ENCODE data around the gene CSNK2B.

The CSNK2B gene

DNA sequence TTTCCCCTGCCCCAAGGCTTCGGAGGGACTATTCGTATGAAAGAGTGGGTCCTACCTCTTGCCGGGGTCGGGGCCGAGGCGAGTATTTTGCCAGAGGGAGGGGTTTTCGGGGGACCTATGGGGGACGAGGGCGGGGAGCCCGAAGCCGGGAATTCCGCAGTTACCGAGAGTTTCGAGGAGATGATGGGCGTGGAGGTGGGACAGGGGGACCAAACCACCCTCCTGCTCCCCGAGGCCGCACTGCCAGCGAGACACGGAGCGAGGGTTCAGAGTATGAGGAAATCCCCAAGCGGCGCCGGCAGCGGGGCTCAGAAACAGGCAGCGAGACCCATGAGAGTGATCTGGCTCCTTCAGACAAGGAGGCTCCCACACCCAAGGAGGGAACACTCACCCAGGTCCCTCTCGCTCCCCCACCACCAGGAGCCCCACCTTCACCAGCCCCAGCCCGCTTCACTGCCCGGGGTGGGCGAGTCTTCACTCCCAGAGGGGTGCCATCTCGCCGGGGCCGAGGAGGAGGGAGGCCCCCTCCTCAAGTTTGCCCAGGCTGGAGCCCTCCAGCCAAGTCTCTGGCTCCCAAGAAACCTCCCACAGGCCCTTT is 34.1 kb upstream of the CSNK2B start:
- TF ChIP-seq CTCF (IDR thresholded peaks at IDR 0.05), result no peak
- H3K4me3 ChIP-seq, result no peak overlapping the region
- H3K27ac ChIP-seq, result no peak overlapping the region
- no peak for DNase-seq (ENCODE audit: low spot score)

DNA sequence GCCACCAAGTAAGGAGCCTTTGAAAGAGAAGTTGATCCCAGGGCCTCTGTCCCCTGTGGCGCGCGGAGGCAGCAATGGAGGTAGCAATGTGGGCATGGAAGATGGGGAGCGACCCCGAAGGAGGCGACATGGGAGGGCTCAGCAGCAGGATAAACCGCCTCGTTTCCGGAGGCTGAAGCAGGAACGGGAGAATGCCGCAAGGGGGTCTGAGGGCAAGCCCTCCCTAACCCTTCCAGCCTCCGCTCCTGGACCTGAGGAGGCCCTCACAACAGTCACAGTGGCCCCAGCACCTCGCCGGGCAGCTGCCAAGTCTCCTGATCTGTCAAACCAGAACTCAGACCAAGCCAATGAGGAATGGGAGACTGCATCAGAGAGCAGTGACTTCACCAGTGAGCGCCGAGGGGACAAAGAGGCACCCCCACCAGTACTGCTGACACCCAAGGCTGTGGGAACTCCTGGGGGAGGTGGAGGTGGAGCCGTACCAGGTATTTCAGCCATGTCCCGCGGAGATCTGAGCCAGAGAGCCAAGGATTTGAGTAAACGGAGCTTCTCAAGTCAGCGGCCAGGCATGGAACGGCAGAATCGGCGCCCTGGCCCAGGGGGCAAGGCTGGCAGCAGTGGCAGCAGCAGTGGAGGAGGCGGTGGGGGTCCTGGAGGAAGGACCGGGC is 33.5 kb upstream of the CSNK2B start:
- no peak overlapping the region for H3K27ac ChIP-seq
- DNase-seq (ENCODE audit: low spot score), result no peak
- no peak overlapping the region for H3K4me3 ChIP-seq
- no peak for TF ChIP-seq CTCF (IDR thresholded peaks at IDR 0.05)

GRCh38 chr6:31633447-31633846 is 32.4 kb upstream of the CSNK2B start:
- Histone ChIP-seq H3K4me3 (no peak overlapping the region), H3K27ac (no peak overlapping the region)
- TF ChIP-seq CTCF (IDR thresholded peaks at IDR 0.05), result no peak
- DNase-seq (ENCODE audit: low spot score), result no peak

DNA sequence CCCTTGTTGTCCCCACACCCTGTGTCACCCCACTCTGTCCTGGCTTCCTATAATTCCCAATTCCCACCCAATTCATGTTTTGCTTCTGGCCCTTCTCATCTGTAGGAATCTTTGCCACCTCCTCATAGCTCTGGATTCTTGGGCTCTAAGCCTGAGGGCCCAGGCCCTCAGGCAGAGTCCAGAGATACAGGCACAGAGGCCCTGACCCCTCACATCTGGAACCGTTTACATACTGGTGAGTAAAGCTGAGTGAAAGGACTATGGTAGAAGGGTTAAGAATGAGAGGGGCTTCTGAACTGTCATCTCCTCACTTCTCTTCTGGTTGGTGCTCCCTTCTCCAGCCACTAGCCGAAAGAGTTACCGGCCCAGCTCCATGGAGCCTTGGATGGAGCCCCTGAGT is 31.7 kb upstream of the CSNK2B start:
- TF ChIP-seq CTCF (IDR thresholded peaks at IDR 0.05), result no peak
- DNase-seq (ENCODE audit: low spot score), result no peak
- H3K27ac ChIP-seq, result no peak overlapping the region
- H3K4me3 ChIP-seq, result no peak overlapping the region

GRCh38 chr6:31634969-31635575 is 30.8 kb upstream of the CSNK2B start:
- no peak for DNase-seq (ENCODE audit: low spot score)
- Histone ChIP-seq H3K4me3 (no peak overlapping the region), H3K27ac (no peak overlapping the region)
- no peak for TF ChIP-seq CTCF (IDR thresholded peaks at IDR 0.05)

DNA sequence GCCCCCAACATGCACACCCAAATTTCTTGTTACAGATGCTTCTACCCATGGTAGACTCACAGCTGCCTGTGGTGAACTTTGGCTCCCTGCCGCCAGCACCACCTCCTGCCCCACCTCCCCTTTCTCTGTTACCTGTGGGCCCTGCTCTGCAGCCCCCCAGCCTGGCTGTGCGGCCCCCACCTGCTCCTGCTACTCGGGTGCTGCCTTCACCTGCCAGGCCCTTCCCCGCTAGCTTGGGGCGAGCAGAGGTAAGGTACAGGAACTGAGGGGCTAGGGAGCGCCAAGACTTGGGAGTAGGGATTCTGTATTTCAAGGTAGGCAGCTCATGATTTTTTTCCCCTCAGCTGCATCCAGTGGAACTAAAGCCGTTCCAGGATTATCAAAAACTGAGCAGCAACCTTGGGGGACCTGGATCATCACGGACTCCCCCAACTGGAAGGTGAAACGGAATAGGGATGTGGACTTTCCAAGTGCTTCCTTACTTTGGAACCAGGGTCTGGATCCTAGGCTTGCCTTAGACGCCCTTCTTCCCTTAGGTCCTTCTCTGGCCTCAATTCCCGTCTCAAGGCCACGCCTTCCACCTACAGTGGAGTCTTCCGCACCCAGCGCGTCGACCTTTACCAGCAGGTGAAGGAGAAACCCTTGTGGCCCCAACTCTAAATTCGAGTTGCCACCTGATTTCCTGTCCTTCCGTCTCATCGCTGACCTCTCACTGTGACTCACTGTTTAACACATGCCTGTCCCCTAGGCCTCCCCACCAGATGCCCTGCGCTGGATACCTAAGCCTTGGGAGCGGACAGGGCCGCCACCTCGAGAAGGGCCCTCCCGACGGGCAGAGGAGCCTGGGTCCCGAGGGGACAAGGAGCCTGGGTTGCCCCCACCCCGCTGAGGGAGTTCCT is 28.9 kb upstream of the CSNK2B start:
- no peak for DNase-seq (ENCODE audit: low spot score)
- Histone ChIP-seq H3K4me3 (no peak overlapping the region), H3K27ac (no peak overlapping the region)
- no peak for TF ChIP-seq CTCF (IDR thresholded peaks at IDR 0.05)
